ENCODE results near the gene ASPHD2.

The ASPHD2 gene

GRCh38 chr22:26444777-26445176, 15.7 kb downstream of the ASPHD2 start:
- peaks cover 0 to 8% of the 10 kb centered on the region in 2 experiments; a peak in 1 of 3 replicates for H3K36me3 ChIP-seq (ENCODE audit: control insufficient read depth in 2 of 2, insufficient read depth in 1 of 2, low read length in 2 of 2)
- H3K4me3 ChIP-seq (ENCODE audit: low read depth, low read length): no peak overlapping the region
- H3K9me3 ChIP-seq (ENCODE audit: control insufficient read depth, insufficient read depth, low read depth, low read length): no peaks in the 10 kb centered on the region
- POLR2A ChIA-PET: interaction anchor here (0.7 kb wide), 1 partner anchor 280 kb away, joined by 3 read pairs; no protein-coding TSS in a partner anchor
- TF ChIP-seq ATF2 (tag by site-specific recombination; IDR thresholded peaks at IDR 0.05; ENCODE audit: low read depth) (peak; percentile 50; the same call in 1 of the 2 replicates), ZNF692 (tag by site-specific recombination; IDR thresholded peaks at IDR 0.05) (no peak), ZBTB17 (tag by site-specific recombination; IDR thresholded peaks at IDR 0.05) (peak; percentile 34; the same call in 1 of the 2 replicates), ZNF473 (tag by site-specific recombination; IDR thresholded peaks at IDR 0.05) (no peak), ZFP41 (tag by site-specific recombination; IDR thresholded peaks at IDR 0.05; ENCODE audit: borderline replicate concordance) (no peak)
- no peaks in the 10 kb centered on the region for H3K4me1 ChIP-seq (ENCODE audit: control insufficient read depth, insufficient read depth, low read length)
- no peak overlapping the region for H3K27ac ChIP-seq (ENCODE audit: extremely low read depth, low read depth, low read length)
- CTCF ChIA-PET: interaction anchor here (0.9 to 3.9 kb wide), 4 partner anchors 9 to 114 kb away, joined by 3 to 21 read pairs (median 6); no protein-coding TSS in a partner anchor

GRCh38 chr22:26445577-26446275, 16.7 kb downstream of the ASPHD2 start:
- ChIA-PET POLR2A (no interaction called here), CTCF (interaction anchor here (1.2 to 3.9 kb wide), 3 partner anchors 10 to 81 kb away, joined by 4 to 21 read pairs (median 7); no protein-coding TSS in a partner anchor)
- TF ChIP-seq ZNF449 (tag by site-specific recombination; IDR thresholded peaks at IDR 0.05): no peak
- no peak for TF ChIP-seq HOXD13 (CRISPR knock-in tag; IDR thresholded peaks at IDR 0.05; ENCODE audit: borderline replicate concordance)
- TF ChIP-seq ZNF621 (tag by site-specific recombination; IDR thresholded peaks at IDR 0.05): no peak
- no peak for TF ChIP-seq ZNF324 (tag by site-specific recombination; IDR thresholded peaks at IDR 0.05)
- no peak for TF ChIP-seq ZNF2 (tag by site-specific recombination; IDR thresholded peaks at IDR 0.05)
- TF ChIP-seq REST (tag by site-specific recombination; IDR thresholded peaks at IDR 0.05): no peak
- TF ChIP-seq ZNF473 (tag by site-specific recombination; IDR thresholded peaks at IDR 0.05): no peak
- TF ChIP-seq ZNF175 (tag by site-specific recombination; IDR thresholded peaks at IDR 0.05): no peak
- TF ChIP-seq ZNF274 (IDR thresholded peaks at IDR 0.05; ENCODE audit: low read length): no peak
- TF ChIP-seq ZNF274 (tag by site-specific recombination; IDR thresholded peaks at IDR 0.05; ENCODE audit: borderline replicate concordance): no peak
- TF ChIP-seq ZNF394 (tag by site-specific recombination; IDR thresholded peaks at IDR 0.05; ENCODE audit: borderline replicate concordance): no peak
- no peak for TF ChIP-seq ZSCAN16 (tag by site-specific recombination; IDR thresholded peaks at IDR 0.05)
- Histone ChIP-seq H3K9me3 (ENCODE audit: control insufficient read depth, insufficient read depth, low read depth, low read length) (no peaks in the 10 kb centered on the region), H3K27ac (ENCODE audit: extremely low read depth, low read depth, low read length) (no peak overlapping the region), H3K36me3 (ENCODE audit: control insufficient read depth in 2 of 2, insufficient read depth in 1 of 2, low read length in 2 of 2) (peaks cover 0 to 18% of the 10 kb centered on the region in 2 experiments; a peak in 1 of 3 replicates), H3K4me1 (ENCODE audit: control insufficient read depth, insufficient read depth, low read length) (no peaks in the 10 kb centered on the region), H3K4me3 (ENCODE audit: low read depth, low read length) (no peak overlapping the region)

All from HEK293 (cell line).